DLD1 (cell line): ENCODE measurements around the gene FRMD4A.

Experiments
- in situ Hi-C: cut with HindIII; loops from 2 replicates; pipeline ENCODE4 v1.10.0; 2017; ENCODE audit warnings: low sequenced_read_pairs

Gene FRMD4A

DNA sequence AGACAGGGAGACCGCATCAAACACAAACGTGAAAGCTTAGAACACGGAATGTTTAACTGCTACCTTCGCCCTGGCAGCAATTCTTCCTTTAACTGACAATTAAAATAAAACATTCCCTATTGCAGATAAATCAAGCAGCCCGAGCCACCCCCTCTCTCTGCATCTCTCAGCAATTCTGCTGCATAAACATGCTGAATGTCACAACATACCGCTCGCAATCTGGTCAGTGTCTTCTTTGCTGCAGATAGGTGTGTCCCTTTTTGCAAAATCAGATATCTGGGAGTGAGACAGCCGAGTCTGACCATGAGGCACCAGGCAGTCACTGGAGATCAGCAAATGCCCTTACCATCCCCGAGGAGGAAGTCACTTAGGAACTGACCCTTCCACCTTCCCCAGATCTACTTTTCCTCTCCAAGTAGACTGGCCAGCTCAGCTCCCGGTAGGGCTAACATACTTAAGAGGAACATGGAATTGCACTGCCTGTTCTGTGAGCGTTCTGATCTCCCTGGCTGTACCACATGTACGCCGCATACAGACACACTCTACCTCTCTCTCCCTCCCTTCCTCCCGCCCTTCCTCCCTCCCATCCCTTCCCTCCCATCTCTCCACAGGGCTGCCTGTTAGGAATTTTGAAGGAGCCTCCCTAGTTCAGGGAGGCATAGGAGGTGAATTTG lies at the start of gene FRMD4A:
Gene FRMD4A (minus strand): TSS at position 537 of the 674 bp plus-strand sequence.
- in situ Hi-C loops = no loop called here

DNA sequence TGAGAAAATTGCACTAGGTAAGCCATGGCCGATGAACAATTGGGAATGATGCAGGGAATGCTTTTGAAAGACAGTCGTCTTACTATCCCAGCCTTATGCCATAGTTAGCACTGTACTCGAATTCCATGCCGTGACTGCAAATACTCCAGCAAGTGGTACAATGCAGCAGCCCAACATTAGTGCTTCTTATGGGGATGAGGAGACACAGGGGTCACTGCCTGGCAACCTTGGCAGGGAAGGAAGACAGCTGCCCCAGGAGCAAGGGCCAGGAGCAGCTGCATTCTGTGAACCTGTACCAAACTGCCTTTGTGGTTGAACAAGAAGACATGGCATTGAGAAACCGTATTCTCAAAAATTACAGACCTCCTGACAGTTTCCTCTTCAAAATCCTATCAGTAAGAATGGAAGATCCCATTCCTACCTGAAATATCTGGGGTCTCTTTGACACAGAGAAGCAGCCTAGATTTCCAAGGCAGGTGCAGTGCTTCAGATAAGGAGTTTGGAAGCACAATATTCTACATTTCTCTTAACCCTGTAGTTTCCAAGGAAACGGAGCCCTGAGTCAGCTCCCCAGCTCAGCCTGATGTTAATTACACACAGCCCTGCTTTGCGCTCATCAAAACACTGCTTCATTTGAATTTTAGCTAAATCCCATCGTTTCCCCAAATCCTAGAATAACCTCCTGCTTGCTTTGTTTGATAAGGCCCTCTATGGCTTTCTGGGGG lies 49.0 kb upstream of the FRMD4A start:
- in situ Hi-C loops = no loop called here

DNA sequence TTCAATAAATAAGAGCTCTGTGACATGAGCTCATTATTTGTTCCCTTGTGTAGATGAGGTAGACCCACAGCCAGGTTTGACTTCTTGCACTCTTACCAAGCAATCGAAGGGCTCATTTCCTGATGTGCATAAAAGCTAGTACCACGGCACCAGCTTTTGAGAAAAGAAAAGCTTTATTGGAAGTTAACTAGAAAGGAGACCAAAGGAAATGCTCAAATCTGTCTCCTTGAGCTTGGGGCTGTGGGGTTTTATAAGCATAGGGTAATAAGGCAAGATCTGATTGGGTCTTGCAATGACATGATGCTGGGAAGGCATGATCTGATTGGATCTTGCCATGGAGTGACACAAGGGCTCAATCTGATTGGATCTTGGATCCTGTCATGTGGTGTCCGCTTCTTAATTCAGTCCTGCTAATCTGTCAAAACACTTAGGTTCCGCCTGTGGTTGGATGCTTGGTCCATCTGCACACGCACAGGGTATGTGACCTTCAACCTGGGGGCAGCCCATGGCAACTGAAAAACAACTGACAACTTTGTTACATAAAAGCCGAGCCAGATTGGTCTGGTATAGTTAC lies 47.8 kb upstream of the FRMD4A start:
- in situ Hi-C loops = no loop called here

DNA sequence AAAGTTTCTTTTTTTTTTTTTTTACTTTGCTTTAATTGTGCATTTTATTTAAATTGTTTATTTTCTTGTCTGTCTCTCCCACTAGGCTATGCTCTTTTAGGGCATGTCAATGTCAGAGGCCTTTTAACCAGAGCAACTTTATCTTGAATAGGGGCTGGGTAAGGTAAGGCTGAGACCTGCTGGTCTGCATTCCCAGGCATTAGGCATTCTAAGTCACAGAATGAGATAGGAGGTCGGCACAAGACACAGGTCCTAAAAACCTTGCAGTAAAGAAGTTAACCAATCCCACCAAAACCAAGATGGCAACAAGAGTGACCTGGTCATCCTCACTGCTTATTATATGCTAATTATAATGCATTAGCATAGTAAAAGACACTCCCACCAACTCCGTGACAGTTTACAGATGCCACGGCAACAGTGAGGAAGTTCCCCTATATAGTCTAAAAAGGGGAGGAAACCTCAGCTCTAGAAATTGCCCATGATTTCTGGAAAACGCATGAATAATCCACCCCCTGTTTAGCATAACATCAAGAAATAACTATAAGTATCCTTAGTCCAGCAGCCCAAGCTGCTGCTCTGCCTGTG lies 47.0 kb upstream of the FRMD4A start:
- in situ Hi-C loops = no loop called here

DNA sequence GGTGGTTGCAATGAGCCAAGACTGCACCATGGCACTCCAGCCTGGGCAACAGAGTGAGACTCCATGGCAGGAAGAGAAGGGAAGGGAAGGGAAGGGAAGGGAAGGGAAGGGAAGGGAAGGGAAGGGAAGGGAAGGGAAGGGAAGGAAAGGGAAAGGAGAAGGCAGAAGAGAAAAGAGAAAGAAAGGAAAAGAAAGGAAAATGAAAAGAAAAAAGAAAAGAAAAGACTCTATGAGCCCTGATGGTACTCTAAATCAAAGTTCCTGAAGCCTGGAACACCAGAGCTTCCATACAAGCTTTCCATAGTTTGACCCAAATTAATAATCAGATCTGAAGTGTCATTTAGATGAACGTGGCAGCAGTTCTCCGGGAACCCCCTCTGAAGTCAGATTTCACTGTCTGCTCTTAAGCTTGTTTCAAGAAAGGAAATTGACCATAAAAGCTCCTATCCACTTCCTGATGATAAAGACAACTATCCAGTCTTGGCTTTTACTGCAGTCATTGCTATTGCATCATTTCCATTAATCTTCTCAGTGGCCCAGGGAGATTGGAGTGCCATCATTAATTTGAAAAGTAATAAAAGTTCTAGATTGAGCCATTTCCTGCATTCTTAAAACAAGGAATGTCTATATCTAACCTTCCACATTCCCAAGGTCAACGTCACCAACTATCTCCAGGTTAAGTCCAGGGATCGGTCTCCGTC lies 44.2 kb upstream of the FRMD4A start:
- in situ Hi-C loops = no loop called here

DNA sequence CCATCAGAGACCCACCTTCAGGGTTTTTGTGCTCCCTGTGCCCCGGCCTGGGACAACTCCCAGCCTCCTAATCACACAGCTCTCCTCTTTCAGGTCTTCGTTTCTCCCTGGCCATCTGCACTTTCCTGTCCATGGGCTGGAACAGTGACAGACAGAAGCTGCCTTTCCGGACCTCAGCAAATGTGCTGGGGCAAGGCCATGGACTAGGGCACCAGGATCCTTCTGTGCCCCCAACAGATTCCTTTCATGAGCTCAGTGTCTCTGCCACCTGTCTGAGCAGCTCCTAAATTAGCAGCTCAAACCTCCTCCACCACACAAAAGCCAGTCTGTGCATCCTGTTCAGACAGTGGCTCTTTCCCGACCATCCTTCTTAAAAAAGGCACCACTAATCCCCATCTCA lies 41.9 kb upstream of the FRMD4A start:
- in situ Hi-C loops = no loop called here

DNA sequence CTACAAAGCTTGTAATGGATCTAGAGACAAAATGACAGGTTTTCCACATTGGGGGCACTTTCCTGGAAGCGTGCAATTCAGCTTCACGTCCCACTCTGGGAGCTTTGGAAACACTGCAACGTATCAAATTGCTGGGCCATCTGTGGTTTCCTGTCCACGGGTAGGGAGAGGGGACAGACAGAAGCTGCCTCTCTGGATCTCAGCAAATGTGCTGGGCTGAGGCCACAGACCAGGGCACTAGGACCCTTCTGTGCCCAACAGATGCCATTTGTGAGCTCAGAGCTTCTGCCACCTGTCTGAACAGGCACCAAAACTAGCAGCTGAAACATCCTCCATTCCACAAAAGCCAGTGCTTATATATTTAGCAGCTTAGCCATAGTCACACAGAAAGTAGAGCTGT lies 40.9 kb upstream of the FRMD4A start:
- in situ Hi-C loops = no loop called here

DNA sequence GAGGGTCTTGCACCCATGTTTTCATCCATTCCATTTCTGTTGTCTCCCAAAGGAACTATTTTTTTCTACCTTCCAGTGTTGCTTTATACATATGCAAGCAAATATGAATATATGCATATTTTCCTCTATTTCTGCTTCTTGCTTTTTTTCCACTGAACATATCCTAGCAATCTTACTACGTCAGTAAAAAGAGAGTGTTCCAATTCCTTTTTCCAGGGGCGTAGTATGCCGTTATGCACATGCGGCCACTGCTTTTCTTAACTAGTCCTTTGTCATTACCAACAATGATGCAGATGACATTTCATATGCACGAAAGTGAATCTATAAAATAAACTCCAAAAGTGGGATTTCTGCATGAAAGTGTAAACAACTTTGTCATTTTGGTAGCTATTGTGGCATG lies 40.2 kb upstream of the FRMD4A start:
- in situ Hi-C loops = no loop called here

DNA sequence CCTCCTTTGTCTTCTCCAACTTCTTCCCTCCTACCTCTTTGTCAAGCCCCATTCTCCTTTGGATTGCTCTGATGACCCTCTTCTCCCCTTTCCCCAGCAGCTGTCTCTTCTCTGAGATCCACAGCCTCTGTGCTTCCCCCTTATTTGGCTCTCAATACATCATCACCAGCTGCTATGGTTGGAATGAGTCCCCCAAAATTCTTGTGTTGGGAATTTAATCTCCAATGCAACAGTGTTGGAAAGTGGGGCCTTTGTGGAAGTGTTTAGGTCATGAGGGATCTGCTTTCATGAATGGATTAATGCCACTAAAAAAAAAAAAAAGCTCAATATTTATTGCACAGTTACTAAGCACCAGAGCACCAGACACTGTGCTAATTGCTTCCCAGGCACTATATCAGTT lies 39.2 kb upstream of the FRMD4A start:
- in situ Hi-C loops = no loop called here

DNA sequence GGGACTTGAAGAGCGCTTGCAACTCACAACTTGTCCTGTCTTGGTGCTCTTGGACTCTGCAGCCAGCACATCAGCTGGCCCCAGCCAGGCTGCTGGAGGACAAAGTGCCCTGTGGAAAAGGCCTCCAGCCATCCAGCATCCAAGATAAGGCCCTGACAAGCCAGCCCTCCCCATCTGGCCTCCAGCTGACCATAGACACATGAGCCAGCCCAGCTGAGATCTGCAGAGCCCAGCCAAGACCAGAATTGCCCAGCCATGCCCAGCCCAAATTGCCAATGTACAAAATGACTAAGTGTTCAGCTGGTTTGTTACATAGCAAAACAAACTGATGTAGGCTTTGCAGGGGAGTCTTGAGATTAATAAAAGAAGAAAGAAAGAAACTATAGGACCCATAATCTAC lies 36.0 kb upstream of the FRMD4A start:
- in situ Hi-C loops = no loop called here

DNA sequence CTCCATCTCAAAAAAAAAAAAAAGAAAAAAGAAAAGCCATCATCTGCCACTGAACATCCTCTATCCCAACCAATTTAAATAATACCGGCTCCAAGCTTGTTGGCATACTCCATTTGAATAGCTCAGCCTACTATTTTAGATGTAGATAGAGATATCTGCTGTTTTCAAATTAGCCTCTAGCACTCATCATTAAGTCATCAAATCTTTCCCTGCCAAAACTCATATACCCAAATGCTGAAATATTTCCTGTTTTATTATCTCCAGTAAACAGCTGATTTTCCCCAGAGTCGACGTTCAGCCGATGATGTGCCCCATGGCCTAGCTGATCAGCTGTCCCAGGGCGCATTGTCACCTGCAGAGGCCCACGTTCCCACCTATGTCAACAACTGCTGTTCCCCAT lies 34.5 kb upstream of the FRMD4A start:
- in situ Hi-C loops = no loop called here

DNA sequence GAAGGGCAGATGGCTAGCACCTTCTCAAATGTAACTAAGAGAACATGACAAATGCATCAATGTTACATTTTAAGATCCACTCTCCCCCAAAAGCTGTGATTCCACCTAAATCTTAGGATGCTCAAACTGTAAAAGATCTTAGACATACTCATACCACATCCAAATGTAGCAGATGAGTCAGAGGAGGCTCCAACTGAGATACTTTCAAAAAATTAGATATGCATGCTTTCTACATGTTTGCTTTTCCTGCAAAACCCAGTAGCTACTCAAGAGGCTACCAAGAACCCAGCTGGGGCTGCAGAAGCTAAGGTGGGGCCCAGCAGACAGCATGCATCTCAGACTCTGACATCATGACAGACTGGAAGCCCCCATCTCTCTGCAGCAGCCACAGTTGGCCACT lies 31.4 kb upstream of the FRMD4A start:
- in situ Hi-C loops = no loop called here

DNA sequence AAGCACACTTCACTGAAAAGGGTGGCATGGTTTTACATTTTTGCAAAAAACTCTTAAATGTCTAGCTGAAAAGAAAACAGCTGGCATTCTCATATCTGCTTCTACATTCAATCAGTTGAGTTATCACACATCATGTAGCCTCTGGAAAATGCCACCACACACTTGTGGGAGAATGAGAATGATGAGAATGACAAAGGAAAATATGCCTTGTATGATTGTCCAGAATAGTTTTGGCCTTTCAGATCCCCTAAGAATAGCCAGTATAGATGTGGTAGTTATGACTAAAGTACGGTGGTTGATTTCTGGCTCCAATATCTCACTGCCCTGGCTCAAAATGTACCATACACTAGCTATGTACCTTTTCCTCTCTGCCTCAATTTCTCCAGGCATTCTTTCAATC lies 30.2 kb upstream of the FRMD4A start:
- in situ Hi-C loops = no loop called here

DNA sequence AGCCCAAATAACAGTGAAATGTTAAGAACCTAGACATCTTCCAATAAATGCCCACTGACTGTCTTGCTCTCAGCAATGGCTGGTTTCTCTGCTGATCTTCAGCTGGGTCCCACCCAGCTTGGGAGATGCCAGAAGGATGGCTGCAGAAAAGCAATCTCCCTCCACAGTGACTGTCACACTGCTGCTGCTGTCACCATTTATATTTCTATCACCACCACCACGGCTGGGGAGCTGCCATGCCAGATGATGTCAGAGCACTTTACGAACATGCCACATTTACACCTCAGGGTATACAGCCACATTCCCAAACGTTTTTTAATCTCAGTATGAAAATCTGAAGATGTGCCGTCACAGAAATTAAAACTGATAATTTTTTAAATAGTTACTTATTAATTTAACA lies 29.8 kb upstream of the FRMD4A start:
- in situ Hi-C loops = no loop called here

DNA sequence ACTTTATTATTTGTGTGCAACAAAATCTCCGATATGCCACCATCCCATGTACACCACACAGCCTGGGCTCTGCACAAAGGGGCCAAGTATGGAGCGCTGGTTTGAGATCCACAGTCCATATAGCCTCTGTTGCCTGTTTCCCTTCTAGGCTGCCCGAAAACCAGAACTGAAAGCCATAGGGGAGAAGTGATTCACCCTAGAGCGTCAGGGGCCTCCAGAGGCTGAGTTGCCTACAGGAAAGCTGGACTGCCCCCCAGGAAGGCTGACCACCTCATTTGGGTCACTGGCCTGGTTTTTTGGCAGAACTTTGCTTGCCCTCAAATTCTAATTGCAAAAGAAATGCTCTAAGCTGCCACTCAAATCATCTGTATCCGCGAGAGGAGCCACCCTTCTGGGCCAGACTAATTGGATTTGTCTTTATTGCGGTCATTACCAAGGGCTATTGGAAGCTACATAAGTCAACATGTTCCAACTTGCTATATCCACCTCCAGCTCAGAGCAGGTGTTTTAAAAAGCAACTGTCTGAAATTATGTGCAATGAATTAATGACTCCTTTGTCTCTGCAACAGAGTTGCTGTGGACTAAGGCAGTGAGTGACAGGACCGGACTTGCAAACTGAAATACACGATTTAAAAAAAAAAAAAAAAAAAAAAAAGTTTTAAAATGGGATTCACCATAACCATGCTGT lies 28.3 kb upstream of the FRMD4A start:
- in situ Hi-C loops = no loop called here

DNA sequence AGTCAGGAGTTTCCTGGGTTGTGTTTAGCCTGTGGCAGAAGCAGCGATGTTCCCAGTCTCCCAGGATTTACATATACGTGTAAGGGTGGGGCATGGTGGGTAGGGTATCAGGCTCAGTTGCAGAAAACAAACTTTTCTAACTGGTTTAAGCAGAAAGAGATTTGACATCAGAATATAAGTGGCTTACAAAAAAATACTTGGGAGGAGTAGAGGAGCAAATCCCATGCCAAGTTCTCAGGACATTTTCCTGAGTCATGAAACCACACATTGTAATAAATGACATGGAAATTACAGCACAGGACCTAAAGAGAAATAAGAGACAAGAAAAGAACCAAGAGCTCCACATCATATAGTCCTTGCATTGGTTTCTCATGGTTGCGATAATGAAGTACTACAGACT lies 26.2 kb upstream of the FRMD4A start:
- in situ Hi-C loops = no loop called here

DNA sequence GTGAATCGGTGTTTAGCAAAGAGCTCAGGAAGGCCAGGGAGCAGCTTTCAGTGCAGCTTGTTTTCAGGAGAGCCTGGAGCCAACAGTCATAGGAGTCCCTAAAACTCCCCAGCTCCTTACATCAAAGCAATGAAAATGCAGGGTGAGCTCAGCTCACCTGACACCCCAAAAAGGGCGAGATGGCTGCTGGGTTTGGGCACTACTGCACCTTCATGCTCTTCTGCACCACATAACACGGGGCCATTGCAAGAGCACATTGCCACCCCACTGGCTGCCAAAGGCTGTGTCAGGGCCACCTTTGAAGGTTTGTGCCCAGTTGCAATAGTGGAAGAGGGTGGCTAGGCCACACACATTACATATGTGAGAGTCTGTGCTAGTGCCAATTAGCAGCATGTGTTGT lies 25.0 kb upstream of the FRMD4A start:
- in situ Hi-C loops = no loop called here

DNA sequence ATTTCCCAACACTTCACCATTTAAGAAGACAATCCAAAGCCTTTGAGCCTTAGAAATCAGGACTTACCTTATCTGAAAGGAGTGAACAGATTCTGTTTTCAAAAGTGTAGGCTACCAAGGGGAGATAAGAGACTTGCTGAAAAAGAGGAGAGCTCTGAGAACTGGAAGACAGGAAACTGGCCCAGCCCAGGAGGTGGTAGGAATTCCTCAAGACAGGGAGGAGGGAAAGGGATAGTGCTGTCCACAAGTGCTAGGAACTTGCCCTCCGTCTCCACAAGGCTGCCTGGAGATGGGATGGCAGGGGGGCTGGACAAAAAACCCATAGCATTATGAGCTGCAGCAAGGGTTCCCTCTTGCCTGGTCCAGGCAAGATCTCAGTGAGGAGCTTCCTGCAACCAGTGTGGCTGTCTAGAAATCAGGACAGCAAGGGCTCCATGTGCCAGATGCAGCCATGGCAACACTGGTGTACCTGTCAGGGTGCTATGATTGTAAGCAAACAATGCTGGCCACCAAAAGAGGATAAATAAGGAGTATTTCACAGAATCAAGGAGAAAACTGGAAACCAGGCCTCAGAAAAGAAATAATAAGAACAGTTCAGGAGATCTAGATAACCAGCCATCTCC lies 22.7 kb upstream of the FRMD4A start:
- in situ Hi-C loops = no loop called here

DNA sequence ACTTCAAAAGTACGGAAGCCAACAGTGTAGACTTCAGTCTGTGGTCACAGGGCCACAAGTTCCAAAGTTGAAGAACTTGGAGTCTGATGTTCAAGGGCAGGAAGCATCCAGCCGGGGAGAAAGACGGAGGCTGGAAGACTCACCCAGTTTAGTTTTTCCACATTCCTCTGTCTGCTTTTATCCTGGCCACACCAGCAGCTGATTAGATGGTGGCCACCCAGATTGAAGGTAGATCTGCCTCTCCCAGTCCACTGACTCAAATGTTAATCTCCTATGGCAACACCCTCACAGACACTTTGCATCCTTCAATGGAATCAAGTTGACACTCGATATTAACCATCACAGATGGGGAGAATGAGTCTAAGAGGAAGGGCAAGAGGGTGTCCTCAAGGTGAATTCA lies 19.3 kb upstream of the FRMD4A start:
- in situ Hi-C loops = no loop called here

DNA sequence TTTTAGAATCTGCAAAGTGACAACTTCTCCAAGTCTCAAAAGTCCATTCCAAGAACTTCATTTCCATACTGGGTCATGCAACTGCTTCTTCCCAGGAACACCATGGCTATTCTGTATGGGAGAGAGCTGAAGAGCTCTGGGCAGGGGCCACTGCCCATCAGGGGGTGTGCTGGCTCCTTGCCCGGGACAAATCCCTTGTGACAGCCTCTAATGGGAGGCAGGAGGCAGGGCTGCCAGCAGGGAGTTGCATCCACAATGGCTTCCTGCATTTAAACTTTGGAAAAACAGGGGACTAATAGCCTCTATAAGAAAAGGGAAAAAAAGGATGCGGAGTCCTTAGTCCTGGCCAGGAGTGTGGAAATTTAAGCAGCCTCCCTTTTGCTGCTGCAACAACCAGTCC lies 18.4 kb upstream of the FRMD4A start:
- in situ Hi-C loops = no loop called here
